Measurements from ENCODE around the gene DBN1.

The DBN1 gene

DNA sequence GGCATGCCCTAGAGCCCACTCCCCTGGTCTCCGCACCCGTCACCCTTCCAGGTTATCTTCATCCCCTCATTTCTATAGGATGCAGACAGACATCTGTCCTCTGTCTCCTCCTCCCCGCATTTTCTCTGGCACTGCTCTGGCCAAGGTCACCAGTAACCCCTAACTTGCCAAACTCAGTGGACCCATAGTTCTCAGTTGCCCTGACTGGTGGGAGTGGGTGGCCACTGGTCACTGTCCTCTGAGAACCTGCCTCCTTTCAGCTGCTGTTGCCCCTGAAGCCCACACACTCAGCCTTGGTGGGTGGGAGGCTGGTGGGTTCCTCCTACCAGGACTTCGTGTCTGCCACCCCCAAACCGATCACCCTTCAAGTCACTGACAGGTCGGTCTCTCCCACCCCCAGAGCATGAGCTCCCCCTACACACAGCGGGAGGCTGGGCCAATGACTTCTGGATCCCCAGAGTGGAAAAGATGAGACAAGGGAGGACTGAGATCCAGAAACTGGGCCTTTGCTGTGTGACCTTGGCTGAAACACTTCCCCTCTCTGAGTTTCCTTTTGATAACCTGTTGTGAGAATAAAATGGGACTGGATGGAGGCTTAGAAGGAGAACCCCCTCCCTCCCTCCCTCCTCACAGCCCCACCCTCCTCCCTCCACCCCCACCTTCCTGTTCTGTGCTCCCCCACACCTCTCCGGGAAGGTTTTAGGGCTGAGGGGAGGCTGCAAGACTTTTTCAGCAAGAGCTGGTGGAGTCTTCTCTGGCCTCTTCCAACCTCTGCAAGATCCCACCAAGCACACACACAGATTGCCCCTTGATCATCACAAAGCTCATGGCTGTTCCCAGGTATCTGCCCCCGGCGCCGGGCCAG is 2.4 kb upstream of the DBN1 start:
- no peak for DNase-seq (ENCODE audit: low read depth in 2 of 3, low spot score in 2 of 3)

DNA sequence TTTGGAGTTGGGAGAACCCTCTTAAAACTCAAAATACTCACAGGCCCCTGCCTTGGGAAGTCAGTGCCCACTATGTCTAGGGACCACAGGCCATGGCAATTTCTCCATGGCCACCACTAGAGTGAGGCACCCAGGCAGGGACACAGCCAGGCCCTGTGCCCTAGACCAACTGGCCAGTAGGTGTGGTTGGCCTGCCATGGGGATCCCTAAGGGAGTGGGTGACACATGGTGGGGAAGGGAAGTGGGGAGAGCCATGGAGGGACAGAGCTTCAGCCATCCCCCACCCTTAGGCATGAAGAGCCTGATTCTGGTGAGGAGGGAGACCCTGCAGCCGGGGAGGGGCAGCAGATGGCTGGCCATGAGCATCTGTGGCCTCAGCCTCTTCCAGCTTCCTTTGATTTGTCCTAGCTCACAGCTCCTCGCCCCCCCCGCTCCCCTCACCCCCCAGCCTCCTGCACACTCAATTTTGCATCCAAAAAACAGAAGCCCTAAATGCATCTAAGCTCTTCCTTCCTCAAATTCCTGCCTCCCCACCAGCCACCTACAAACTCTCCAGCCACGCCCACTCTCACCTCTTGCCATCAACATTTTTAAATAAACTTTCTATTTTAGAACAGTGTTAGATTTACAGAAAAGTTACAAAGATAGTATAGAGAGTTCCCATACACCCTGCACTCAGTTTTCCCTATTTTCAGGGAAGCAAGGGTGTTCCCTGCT is 1.6 kb upstream of the DBN1 start:
- DNase-seq (ENCODE audit: low read depth in 2 of 3, low spot score in 2 of 3) = no peak

DNA sequence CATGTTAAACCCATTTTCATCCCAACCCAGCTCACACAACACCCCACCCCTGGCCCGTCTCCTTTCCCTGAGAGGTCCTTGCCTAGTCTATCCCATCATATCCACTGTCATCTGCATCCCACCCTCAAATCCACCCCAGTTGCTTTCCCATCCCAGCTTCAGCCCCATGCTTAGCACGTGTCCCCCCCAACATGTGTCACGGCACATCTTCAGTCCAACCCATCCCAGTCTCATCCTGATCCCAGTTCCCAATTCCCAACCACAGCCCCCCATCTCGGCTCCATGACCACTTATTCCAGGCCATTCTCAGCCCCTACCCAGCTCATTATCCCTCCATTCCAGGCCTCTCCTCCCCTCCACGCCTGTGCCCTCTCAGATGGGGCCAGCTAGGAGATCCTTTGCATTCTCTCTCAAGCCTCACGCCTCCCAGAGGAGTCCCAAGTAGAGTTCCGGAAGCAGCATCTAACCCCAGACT is 605 bp upstream of the DBN1 start:
- DNase-seq (ENCODE audit: low read depth in 2 of 3, low spot score in 2 of 3) = no peak

DNA sequence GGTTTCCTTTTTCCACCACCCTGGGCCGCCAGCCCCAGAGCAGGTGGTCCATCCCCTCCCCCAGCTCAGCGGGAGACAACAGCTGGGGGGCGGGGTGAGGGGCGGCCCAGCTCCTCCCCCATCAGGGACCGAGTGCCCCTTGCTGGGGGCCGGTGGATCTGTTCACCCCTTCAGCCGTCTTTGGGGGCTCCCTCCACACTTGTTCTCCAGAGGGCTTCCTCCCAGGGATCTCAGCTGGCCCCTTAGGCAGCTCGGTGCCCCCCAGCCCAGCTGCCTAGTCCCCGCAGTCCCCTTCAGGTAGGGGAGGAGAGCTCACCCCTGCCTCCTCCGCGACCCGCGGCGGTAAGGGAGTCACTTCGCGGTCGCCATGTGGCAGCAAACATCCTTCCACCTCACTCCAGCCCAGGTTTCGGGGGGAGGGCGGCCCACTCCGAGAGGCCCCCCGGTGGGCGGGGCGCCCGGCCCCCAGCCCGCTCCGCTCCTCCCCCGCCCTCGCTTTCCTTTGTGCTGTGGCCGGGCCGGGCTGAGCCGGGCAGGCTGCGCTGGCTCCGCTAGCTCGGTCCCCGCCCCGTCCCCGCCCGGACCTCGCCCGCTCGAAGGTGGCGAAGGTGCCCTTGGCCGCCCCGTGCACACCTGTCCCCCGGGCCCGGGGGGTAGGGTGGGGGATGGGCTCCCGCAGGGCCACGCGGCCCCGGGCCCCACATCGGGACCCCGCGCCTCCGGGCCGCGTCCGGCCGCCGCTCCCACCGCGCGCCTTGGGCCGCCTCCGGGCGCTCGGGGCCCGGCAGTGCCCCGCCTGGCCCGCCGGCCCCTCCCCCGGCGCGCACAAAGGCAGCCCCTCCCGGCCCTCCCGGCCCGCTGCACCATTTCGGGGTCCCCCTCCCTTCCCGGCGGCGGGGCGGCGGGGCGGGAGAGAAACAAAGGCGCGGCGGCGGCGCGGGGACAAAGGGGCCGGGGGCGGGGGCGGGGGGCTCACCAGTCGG is 683 bp downstream of the DBN1 start:
- peak; percentile 47 to 77 (median 67) for DNase-seq (ENCODE audit: low read depth in 2 of 3, low spot score in 2 of 3)

DNA sequence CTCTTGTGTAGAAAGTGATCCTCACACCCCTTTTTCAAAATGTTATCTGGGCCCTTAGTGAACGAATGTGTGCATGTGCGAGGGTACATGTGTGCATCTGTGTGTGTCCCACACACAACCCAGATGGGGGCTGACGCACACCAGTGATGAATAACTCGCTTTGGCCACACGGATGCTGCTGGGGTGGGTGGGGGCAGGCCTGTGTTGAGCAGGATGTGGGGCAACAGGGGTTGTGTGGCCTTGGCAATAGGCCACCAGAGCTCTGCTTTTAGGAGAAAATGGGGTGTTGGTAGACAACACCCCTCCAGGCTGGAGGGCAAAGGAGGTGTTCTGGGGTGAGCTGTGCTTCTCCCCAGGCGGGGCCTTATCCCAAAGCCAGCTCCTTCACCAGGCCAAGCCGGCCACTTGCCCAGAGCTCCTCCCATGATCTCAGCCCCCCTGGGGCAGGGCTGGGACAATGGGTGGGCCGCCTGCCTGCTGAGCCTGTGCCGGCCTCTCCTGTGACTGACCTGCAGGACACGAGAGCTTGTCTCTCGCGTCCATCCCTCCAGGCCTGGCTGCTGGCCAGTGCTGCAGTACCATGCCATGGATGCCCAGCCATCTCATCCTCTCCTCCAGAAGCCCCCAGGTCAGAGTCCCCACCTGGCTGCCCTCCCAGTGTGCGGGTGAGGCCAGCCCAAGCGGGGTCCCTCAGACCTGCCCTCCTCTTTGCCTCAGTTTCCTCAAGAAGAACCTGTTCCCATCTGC is 1.7 kb downstream of the DBN1 start:
- no peak for DNase-seq (ENCODE audit: low read depth in 2 of 3, low spot score in 2 of 3)

DNA sequence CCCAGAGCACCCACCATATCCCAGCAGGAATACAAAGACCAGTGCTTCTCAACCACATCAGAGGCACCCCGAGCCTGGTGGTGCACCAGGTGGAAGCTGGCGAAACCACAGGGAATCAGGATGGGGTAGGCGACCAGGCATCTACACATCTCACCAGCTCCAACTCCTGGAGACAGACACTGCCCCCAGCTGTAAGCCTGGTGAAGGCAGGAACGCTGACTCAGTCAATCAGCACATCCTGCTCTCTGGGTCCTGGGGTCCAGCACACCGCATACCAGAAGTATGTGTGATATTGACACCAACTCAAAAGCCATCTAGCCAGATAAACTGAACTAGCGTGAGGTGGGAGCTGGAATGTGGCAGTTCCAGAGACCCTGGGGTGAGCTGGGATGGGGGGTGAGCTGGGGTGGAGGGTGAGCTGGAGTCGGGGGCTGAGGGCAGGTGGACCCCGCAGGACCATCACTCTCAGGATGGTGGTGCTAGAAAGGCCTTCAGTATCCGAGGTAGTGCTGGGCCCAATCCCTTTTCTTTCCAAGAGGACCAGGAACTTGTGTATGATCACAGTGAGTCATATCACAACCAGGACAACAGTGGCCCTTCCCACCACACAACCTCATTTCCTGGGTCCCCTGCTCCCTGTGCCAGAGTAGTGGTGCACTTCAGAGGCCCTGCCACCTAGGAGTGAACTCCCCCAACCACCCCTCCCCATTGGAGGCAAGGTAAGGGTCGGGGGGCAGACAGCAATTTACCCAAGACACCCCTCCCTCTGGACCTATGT is 2.5 kb downstream of the DBN1 start:
- DNase-seq (ENCODE audit: low read depth in 2 of 3, low spot score in 2 of 3) = no peak

DNA sequence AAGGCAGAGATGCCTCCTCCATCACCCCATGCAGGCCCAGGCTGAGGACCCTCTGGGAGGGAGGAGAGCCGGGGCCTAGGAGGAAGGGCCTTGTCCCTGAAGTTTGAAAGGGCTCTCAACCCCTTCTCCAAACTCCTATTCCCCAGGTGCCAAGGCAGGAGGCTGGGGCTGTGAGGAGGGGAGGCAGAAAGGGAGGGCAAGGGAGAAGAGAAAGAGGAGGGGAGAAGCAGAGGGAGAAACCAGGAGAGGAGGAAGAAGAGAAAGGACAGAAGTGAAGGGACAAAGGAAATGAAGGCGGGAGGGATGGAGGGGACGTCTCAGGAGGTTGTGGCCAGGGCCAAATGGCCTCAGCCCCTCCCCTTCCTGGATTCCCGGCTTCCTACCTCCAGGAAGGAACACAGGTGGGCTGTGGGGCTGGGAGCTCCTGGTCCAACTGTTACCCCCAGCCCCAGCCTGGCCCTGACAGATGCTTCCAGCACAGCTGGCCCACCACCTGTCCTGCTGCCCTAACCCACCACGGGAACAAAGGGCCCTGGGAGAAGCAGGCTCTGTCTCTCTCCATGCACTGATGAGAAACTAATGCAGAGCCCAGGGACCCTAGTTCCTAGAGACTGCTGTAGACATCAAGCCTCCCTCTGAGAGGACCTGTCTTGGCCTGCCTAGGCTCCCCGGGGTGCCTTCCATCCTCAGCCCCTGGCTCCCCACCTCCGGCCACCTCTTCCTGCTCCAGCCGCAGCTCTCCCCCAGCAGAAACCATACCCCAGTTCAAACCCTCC is 3.5 kb downstream of the DBN1 start:
- no peak for DNase-seq (ENCODE audit: low read depth in 2 of 3, low spot score in 2 of 3)

DNA sequence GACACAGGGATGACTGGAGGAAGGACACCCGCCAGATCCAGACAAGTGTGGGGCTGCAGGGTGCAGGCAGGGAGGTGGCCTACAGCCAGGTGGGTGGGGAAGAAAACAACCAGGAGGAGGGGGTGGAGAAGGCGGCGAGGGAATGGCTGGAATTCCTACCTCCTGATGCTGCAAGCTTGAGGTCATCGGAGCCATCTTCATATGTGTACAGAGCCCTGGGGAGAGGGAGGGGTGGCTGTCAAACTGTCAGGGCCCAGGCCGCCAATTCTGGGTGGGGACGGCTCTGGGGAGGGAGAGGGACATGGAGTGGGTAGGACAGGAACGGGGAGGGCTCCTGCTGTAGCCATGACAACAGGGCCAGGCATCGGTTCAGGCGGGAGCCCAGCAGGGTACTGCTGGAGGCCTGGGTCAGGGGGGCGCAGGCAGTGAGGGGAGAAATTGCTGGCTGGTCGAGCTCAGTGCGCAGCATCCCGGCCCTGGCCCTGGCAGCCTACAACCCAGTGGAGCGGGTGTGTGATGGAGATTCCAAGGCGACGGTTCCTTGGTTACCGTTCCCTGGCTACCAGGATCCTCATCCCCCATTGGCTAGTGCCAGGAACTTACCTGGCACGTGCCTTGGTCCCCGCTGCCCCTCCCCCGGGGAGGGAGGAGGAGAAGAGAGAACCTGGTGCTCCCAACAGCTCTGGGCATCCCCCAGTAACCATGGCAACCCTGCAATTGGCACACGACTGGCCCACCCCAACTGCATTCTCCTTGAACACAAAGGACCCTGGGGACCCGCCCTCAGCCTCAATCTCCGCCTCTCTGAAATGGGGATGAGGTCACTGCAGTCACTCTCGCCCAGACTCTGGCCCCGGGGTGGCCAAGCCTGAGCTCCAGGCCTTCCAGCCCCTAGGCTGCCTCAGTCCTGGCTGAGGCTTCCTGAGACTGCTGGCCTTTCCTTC is 4.5 kb downstream of the DBN1 start:
- DNase-seq (ENCODE audit: low read depth in 2 of 3, low spot score in 2 of 3) = no peak

DNA sequence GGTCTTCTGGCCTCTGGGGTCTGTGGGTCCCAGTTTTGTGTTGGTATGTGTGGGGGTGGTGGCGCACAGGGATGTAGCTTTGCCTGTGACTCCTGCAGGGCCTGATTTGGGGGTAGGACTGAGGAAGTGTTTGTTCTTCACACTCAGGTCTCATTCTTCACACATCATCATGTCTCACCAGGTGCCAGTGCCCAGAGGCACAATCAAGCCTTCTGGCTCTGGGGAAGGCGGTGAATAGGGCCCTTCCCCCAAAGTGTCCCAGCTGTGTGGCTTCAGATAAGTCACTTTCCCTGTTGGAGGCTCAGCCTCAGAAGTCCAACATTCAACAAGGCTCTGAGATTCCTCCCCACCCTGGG is 5.1 kb downstream of the DBN1 start:
- no peak for DNase-seq (ENCODE audit: low read depth in 2 of 3, low spot score in 2 of 3)

DNA sequence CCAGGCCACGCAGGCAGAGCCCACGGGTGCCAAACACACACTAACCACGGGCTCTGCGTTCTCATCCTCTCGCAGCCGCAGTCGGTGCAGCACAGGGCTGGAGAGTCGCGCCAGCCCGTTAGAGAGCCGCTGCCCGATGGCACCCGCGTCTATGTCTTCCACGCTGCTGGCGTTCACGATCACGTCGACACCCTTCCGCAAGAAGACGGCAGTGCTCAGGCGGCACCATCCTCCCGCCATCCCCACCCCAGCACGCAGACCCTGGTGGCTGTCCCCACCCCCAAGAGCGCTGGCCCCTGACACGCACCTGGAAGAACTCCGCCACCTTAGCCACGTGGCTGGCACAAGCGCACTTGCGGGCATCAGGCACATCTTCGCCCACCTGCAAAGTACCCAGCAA is 6.0 kb downstream of the DBN1 start:
- DNase-seq (ENCODE audit: low read depth in 2 of 3, low spot score in 2 of 3) = no peak

DNA sequence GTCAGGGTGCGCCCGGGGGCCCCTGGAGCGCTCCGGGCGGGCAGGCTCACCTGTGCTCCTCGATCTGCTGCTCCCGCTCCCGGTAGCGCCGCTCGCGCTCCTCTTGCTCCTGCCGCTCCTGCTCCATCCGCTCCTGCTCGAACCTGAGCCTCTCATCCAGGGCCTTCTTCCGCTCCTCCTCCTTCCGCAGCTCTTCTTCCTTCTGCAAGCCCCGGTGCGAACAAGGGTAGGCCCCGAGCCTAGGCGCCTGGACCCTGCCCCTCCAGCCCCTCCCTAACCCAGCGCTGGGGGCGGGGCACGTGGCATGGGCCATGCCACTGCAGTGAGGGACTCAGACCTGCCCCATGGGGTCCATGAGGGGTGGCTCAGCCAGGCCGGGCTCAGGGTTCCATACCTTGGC is 6.6 kb downstream of the DBN1 start:
- no peak for DNase-seq (ENCODE audit: low read depth in 2 of 3, low spot score in 2 of 3)

DNA sequence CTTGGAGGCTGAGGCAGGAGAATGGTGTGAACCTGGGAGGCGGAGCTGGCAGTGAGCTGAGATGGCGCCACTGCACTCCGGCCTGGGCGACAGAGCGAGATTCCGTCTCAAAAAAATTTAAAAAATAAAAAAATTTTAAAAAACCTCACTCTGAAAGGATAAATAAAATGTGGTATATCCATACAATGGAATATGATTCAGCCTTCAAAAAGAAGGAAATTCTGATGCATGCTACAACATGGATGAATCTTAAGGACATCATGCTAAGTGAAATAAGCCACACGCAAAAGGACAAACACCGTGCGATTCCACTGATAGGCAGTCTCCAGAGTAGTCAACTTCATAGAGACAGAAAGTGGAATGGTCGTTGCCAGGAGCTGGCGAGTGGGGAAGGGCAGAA is 8.4 kb downstream of the DBN1 start:
- no peak for DNase-seq (ENCODE audit: low read depth in 2 of 3, low spot score in 2 of 3)

DNA sequence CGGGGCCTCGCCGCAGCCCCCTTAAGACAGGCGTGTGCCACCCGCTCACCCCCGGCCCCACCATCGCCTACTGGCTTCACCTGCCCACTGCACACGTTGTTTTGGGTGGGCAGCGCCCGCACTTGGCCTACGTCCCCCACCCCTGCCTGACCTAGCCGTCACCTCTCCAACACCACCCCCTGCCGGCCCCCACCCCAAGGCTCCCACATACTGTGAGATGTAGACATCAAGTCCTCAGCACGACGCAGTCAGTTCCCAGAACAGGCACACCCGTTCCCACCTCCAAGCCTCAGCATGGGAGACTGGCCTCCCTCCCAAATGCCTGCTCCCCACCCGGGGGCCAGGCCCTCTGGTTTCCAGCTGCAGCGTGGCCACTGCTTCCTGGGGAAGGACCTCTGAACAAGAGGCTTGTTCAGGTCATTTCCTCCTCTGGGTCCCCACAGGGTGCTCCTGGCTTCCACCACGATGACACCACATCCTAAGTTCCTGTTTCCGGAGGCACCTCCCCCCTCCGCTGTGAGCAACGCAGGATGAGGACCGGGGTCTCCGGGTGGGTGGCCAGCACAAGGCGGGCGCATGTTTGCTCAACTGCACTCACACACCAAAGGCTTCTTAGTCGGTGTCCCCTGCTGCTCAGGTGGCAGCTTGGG is 11.3 kb downstream of the DBN1 start:
- no peak for DNase-seq (ENCODE audit: low read depth in 2 of 3, low spot score in 2 of 3)

DNA sequence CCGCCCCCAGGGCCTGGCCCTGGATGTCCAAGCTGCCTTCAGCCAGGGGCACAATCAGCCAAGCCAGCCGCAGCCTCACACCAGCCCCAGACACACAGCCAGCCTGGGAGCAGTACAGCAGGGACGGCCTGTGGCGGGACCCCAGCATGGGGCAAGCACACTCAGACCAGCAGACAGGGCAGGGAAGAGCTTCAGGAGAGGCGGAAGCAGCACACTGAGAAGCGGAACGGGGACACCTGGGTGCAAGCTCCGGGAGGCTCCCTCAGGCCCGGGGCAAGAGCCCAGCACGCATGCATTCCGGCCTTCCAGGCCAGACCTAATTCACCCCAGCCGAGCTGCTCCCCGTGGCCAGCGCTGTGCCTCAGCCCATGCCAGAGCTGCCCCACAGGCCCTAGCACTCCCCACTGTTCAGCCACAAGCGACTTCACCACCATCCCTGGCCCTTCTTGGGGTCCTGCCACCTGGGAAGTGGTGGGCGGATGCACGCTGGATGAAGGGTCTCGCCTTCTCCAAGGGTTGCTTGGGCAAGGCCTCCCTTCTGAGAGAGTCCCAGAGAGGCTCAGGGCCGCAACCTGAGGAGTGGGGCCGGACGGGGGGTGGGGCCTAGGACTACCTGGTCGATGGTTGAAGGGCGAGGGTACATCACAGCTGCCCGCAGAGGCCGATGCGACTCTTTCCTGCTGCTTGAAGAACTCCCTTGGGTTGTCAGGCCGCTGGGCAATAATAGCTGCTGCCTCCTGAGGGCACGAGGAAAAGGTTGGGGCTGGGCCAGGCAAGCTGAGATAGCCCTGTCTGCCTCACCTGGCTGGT is 13.4 kb downstream of the DBN1 start:
- DNase-seq (ENCODE audit: low read depth in 2 of 3, low spot score in 2 of 3) = no peak

DNA sequence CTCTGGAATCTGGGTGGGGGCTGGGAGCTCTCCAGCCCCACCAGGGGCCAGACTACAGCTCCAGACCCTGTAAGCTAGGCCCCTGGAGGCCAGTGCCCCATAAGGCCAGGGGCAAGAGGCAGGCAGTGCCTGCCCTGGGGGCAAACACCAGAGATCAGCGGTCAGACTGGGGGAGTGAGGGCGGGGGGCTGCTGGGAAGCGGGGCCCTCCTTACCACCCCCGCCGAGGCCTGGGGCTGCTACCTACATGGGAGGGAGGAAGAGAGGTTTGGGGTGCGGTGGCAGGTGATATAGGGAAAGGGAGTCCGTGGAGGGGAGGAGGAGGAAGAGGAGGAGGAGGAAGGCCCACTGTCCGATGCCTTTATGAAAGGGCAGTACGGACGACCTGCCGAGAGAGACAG is 14.1 kb downstream of the DBN1 start:
- DNase-seq (ENCODE audit: low read depth in 2 of 3, low spot score in 2 of 3) = no peak

DNA sequence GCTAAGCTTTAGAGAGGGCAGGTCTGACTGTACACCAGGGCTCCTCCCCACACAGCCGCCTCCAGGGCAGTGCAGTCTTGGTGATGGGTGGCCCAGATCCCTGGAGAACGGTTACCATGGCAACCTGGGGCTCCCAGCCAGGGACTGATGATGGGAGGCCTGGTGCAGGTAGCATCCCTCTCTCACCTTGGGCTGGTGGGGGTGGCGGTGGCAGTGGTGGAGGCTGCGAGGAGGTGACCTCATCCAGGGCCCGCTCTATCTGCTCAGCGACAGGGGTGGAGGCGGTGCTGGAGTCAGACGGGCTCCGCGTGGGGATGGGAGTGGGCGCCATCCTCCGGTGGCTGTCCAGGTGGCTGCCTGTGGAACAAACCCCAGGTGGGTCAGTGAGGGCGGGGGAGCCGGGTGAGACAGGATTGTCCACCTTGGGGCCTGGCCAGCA is 14.5 kb downstream of the DBN1 start:
- DNase-seq (ENCODE audit: low read depth in 2 of 3, low spot score in 2 of 3) = no peak
